Left kidney (tissue), 1 donor: ENCODE data around the gene KRTAP4-1. TPM values are rescaled to one million over a fixed set of nuclear protein-coding genes. Genes with fewer than 3 reads are reported as not detected.

Source experiments
- polyA plus RNA-seq: library from polyadenylated mRNA; unstranded; fragments of 120-200 nt; gene quantifications from one replicate; pipeline ENCODE4 v1.2.1, GENCODE V29; 2013; ENCODE audit not compliant: insufficient read length

The KRTAP4-1 gene
- polyA plus RNA-seq, 1 donor = not detected

Other genes starting within 250 kb of the KRTAP4-1 start
- gene KRT23, start 247.3 kb downstream of the KRTAP4-1 start, polyA plus RNA-seq = 1.1 TPM
- gene KRT39, start 218.0 kb downstream of the KRTAP4-1 start, polyA plus RNA-seq = not detected
- not detected for gene KRT40, start 200.6 kb downstream of the KRTAP4-1 start, polyA plus RNA-seq
- not detected for gene KRTAP3-3, start 190.7 kb downstream of the KRTAP4-1 start, polyA plus RNA-seq
- gene KRTAP3-2, start 185.0 kb downstream of the KRTAP4-1 start, polyA plus RNA-seq = not detected
- not detected for gene KRTAP3-1, start 175.8 kb downstream of the KRTAP4-1 start, polyA plus RNA-seq
- not detected for gene KRTAP1-5, start 157.7 kb downstream of the KRTAP4-1 start, polyA plus RNA-seq
- gene KRTAP1-4, start 154.7 kb downstream of the KRTAP4-1 start, polyA plus RNA-seq = not detected
- gene KRTAP1-3, start 150.0 kb downstream of the KRTAP4-1 start, polyA plus RNA-seq = not detected
- gene KRTAP1-1, start 143.5 kb downstream of the KRTAP4-1 start, polyA plus RNA-seq = not detected
- gene KRTAP2-1, start 137.6 kb downstream of the KRTAP4-1 start, polyA plus RNA-seq = not detected
- gene KRTAP2-2, start 129.7 kb downstream of the KRTAP4-1 start, polyA plus RNA-seq = not detected
- not detected for gene KRTAP2-3, start 124.8 kb downstream of the KRTAP4-1 start, polyA plus RNA-seq
- gene KRTAP2-4, start 119.0 kb downstream of the KRTAP4-1 start, polyA plus RNA-seq = not detected
- not detected for gene KRTAP4-7, start 100.8 kb downstream of the KRTAP4-1 start, polyA plus RNA-seq
- not detected for gene KRTAP4-8, start 86.8 kb downstream of the KRTAP4-1 start, polyA plus RNA-seq
- gene KRTAP4-16, start 82.7 kb downstream of the KRTAP4-1 start, polyA plus RNA-seq = not detected
- not detected for gene KRTAP4-9, start 79.5 kb downstream of the KRTAP4-1 start, polyA plus RNA-seq
- gene KRTAP4-11, start 66.5 kb downstream of the KRTAP4-1 start, polyA plus RNA-seq = not detected
- not detected for gene KRTAP4-12, start 60.7 kb downstream of the KRTAP4-1 start, polyA plus RNA-seq
- not detected for gene KRTAP4-6, start 44.4 kb downstream of the KRTAP4-1 start, polyA plus RNA-seq
- gene KRTAP4-5, start 35.1 kb downstream of the KRTAP4-1 start, polyA plus RNA-seq = not detected
- gene KRTAP4-4, start 24.2 kb downstream of the KRTAP4-1 start, polyA plus RNA-seq = not detected
- not detected for gene KRTAP4-3, start 16.7 kb downstream of the KRTAP4-1 start, polyA plus RNA-seq
- not detected for gene KRTAP4-2, start 6.7 kb downstream of the KRTAP4-1 start, polyA plus RNA-seq
- not detected for gene KRTAP9-1, start 5.0 kb upstream of the KRTAP4-1 start, polyA plus RNA-seq
- gene KRTAP9-2, start 41.7 kb upstream of the KRTAP4-1 start, polyA plus RNA-seq = not detected
- gene KRTAP9-3, start 47.5 kb upstream of the KRTAP4-1 start, polyA plus RNA-seq = not detected
- not detected for gene KRTAP9-8, start 53.1 kb upstream of the KRTAP4-1 start, polyA plus RNA-seq
- not detected for gene KRTAP9-4, start 64.8 kb upstream of the KRTAP4-1 start, polyA plus RNA-seq
- gene KRTAP9-9, start 70.5 kb upstream of the KRTAP4-1 start, polyA plus RNA-seq = not detected
- 0.42 TPM for gene KRTAP9-6, start 80.5 kb upstream of the KRTAP4-1 start, polyA plus RNA-seq
- gene KRTAP9-7, start 90.8 kb upstream of the KRTAP4-1 start, polyA plus RNA-seq = not detected
- gene KRTAP29-1, start 117.9 kb upstream of the KRTAP4-1 start, polyA plus RNA-seq = not detected
- not detected for gene KRTAP16-1, start 124.4 kb upstream of the KRTAP4-1 start, polyA plus RNA-seq
- not detected for gene KRTAP17-1, start 130.8 kb upstream of the KRTAP4-1 start, polyA plus RNA-seq
- not detected for gene KRT33A, start 165.9 kb upstream of the KRTAP4-1 start, polyA plus RNA-seq
- not detected for gene KRT33B, start 184.9 kb upstream of the KRTAP4-1 start, polyA plus RNA-seq
- not detected for gene KRT34, start 197.4 kb upstream of the KRTAP4-1 start, polyA plus RNA-seq
- not detected for gene KRT31, start 212.7 kb upstream of the KRTAP4-1 start, polyA plus RNA-seq
- gene KRT37, start 239.7 kb upstream of the KRTAP4-1 start, polyA plus RNA-seq = not detected